H9 (cell line): ENCODE data around the gene TP53TG5. TPM values are rescaled to one million over a fixed set of nuclear protein-coding genes. Genes with fewer than 3 reads are reported as not detected.

Source experiments
- DNase-seq: peaks from one replicate; pipeline ENCODE4 v3.0.0-alpha.2; 2017
- H2AFZ ChIP-seq: one replicate; pipeline ENCODE4 v1.6.1; 2013; ENCODE audit warnings: mild to moderate bottlenecking, low read length, control low read depth, moderate library complexity
- H2AK5ac ChIP-seq: 2 replicates; pipeline ENCODE4 v1.6.1; 2013; ENCODE audit warnings: low read length, control low read depth, mixed read lengths; ENCODE audit not compliant: insufficient read length
- H2BK120ac ChIP-seq: one replicate; pipeline ENCODE4 v1.6.1; 2013; ENCODE audit warnings: low read depth, mild to moderate bottlenecking, low read length, control low read depth, inconsistent platforms; ENCODE audit not compliant: poor library complexity, severe bottlenecking
- H2BK12ac ChIP-seq: 2 replicates; pipeline ENCODE4 v1.6.1; 2013; ENCODE audit warnings: low read length, control low read depth, mixed read lengths, low read depth; ENCODE audit not compliant: insufficient read length
- H2BK15ac ChIP-seq: 2 replicates; pipeline ENCODE4 v1.6.1; 2013; ENCODE audit warnings: low read depth, low read length, control low read depth
- H2BK20ac ChIP-seq: one replicate; pipeline ENCODE4 v1.6.1; 2013; ENCODE audit warnings: low read depth, mild to moderate bottlenecking, low read length, control low read depth, inconsistent platforms; ENCODE audit not compliant: poor library complexity, severe bottlenecking
- H2BK5ac ChIP-seq: 2 replicates; pipeline ENCODE4 v1.6.1; 2013; ENCODE audit warnings: low read length, control low read depth, mixed read lengths; ENCODE audit not compliant: insufficient read length
- H3K14ac ChIP-seq: 2 replicates; pipeline ENCODE4 v1.6.1; 2013; ENCODE audit warnings: low read length, control low read depth; ENCODE audit not compliant: insufficient read depth
- H3K18ac ChIP-seq: 2 replicates; pipeline ENCODE4 v1.6.1; 2013; ENCODE audit warnings: low read depth, mild to moderate bottlenecking, mixed read lengths, low read length, control low read depth; ENCODE audit not compliant: insufficient read length
- H3K23ac ChIP-seq: 2 replicates; pipeline ENCODE4 v1.6.1; 2013; ENCODE audit warnings: low read length, control low read depth, mixed read lengths, low read depth; ENCODE audit not compliant: insufficient read length
- H3K23me2 ChIP-seq: 2 replicates; pipeline ENCODE4 v1.6.1; 2013; ENCODE audit warnings: low read depth, mild to moderate bottlenecking, mixed read lengths, low read length, control low read depth; ENCODE audit not compliant: insufficient read length, poor library complexity, severe bottlenecking
- H3K27ac ChIP-seq: 2 replicates; pipeline ENCODE4 v1.5.1; 2013; ENCODE audit warnings: low read length, control low read depth, mixed read lengths, low read depth; ENCODE audit not compliant: insufficient read length
- H3K27me3 ChIP-seq: 2 replicates; pipeline ENCODE4 v1.6.1; 2013; ENCODE audit warnings: low read length, control low read depth, inconsistent platforms; ENCODE audit not compliant: insufficient read depth
- H3K4ac ChIP-seq: 2 replicates; pipeline ENCODE4 v1.6.1; 2013; ENCODE audit warnings: low read depth, mild to moderate bottlenecking, control low read depth, inconsistent platforms, low read length, moderate library complexity
- H3K4me1 ChIP-seq: 2 replicates; pipeline ENCODE4 v1.6.1; 2013; ENCODE audit warnings: low read length, control low read depth, inconsistent platforms; ENCODE audit not compliant: insufficient read depth
- H3K4me2 ChIP-seq: 2 replicates; pipeline ENCODE4 v1.6.1; 2013; ENCODE audit warnings: low read length, control low read depth, mixed read lengths; ENCODE audit not compliant: insufficient read length, insufficient read depth
- H3K56ac ChIP-seq: 2 replicates; pipeline ENCODE4 v1.6.1; 2013; ENCODE audit warnings: low read depth, mild to moderate bottlenecking, mixed read lengths, low read length, control low read depth; ENCODE audit not compliant: insufficient read length
- H3K79me1 ChIP-seq: 2 replicates; pipeline ENCODE4 v1.6.1; 2013; ENCODE audit warnings: low read depth, mild to moderate bottlenecking, moderate library complexity, low read length, control low read depth, inconsistent platforms; ENCODE audit not compliant: insufficient read depth, poor library complexity, severe bottlenecking
- H3K79me2 ChIP-seq: 2 replicates; pipeline ENCODE4 v1.6.1; 2013; ENCODE audit warnings: low read length, control low read depth, inconsistent platforms; ENCODE audit not compliant: insufficient read depth
- H3K9ac ChIP-seq: 2 replicates; pipeline ENCODE4 v1.6.1; 2013; ENCODE audit warnings: low read length, control low read depth, mixed read lengths; ENCODE audit not compliant: insufficient read length; ENCODE audit errors: extremely low read depth
- H3K9me3 ChIP-seq: one replicate; pipeline ENCODE4 v1.6.1; 2013; ENCODE audit warnings: low read depth, low read length, inconsistent platforms; ENCODE audit not compliant: control insufficient read depth
- H3T11ph ChIP-seq: one replicate; pipeline ENCODE4 v1.6.1; 2013; ENCODE audit warnings: mild to moderate bottlenecking, low read length, control low read depth, inconsistent platforms
- H4K20me1 ChIP-seq: one replicate; pipeline ENCODE4 v1.6.1; 2013; ENCODE audit not compliant: control insufficient read depth, insufficient read length, insufficient read depth
- H4K5ac ChIP-seq: 2 replicates; pipeline ENCODE4 v1.6.1; 2013; ENCODE audit warnings: low read depth, mild to moderate bottlenecking, mixed read lengths, low read length, control low read depth; ENCODE audit not compliant: insufficient read length
- H4K8ac ChIP-seq: replicated peaks from 2 replicates; pipeline ENCODE4 v1.6.1; 2013; ENCODE audit warnings: low read length, control low read depth, mixed read lengths, low read depth; ENCODE audit not compliant: insufficient read length
- H4K91ac ChIP-seq: 2 replicates; pipeline ENCODE4 v1.6.1; 2013; ENCODE audit warnings: low read depth, mild to moderate bottlenecking, moderate library complexity, mixed read lengths, low read length, control low read depth; ENCODE audit not compliant: insufficient read length
- H3K27ac Mint-ChIP-seq, 3 experiments: 2 replicates in 2 of 3; 3 replicates in 1 of 3; pipeline ENCODE4 v1.8.0; 2020 to 2021; ENCODE audit warnings: mixed read lengths in 3 of 3, mild to moderate bottlenecking in 1 of 3, moderate library complexity in 1 of 3
- H3K27me3 Mint-ChIP-seq: 2 replicates; pipeline ENCODE4 v1.8.0; 2021; ENCODE audit warnings: low read depth, mild to moderate bottlenecking, moderate library complexity, mixed read lengths
- H3K36me3 Mint-ChIP-seq, 3 experiments: 2 replicates in 2 of 3; 3 replicates in 1 of 3; pipeline ENCODE4 v1.8.0; 2020 to 2021; ENCODE audit warnings: low read depth in 3 of 3, mixed read lengths in 3 of 3; ENCODE audit not compliant: insufficient read depth in 1 of 3
- H3K4me1 Mint-ChIP-seq, 2 experiments: 2 replicates each; pipeline ENCODE4 v1.8.0; 2020; ENCODE audit warnings: mixed read lengths in 2 of 2
- H3K4me3 Mint-ChIP-seq, 2 experiments: 2 replicates in 1 of 2; 3 replicates in 1 of 2; pipeline ENCODE4 v1.8.0; 2020 to 2021; ENCODE audit warnings: mild to moderate bottlenecking in 2 of 2, mixed read lengths in 2 of 2, moderate library complexity in 1 of 2
- H3K9me3 Mint-ChIP-seq, 2 experiments: 2 replicates in 1 of 2; 3 replicates in 1 of 2; pipeline ENCODE4 v1.8.0; 2020; ENCODE audit warnings: mild to moderate bottlenecking in 2 of 2, mixed read lengths in 2 of 2, moderate library complexity in 1 of 2
- CTCF ChIP-seq: fragments of 200-600 bp; sonication (generic); conservative IDR thresholded peaks from 3 replicates; pipeline ENCODE4 v1.8.0; 2021; ENCODE audit warnings: antibody characterized with exemption, mild to moderate bottlenecking
- WGBS: extraction: QIAGEN DNeasy Blood & Tissue Kit; methylation state at CpG from one replicate; pipeline ENCODE4 v1.1.7; 2013; ENCODE audit warnings: missing lambda C conversion rate, low lambda C conversion rate, mixed read lengths; ENCODE audit not compliant: insufficient read length; ENCODE audit errors: extremely low coverage; 5-methylcytosine and 5-hydroxymethylcytosine counted together
- total RNA-seq: library from RNA; stranded (reverse); gene quantifications from 2 replicates; pipeline ENCODE4 v1.2.1, GENCODE V29; 2021

TP53TG5 gene
- total RNA-seq, 1 experiment from 2014 or later, result not detected

DNA sequence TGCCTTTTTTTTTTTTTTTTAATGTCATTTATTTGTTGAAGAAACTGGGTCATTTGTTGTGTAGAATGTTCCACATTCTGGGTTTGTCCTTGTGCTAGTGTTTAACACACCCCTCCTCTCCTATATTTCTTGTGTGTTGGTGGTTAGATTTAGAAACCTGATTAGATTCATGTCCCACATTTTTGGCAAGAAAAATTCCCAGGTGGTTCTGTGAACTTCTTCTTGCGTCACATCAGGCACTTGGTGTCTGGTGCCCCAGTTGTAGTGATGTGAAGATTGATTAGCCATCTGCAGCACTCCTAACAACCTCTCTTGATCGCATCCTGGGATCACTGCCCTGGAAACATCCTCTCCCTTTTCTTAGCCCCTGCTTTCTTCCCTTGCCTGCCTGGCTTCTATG, 45.6 kb upstream of the TP53TG5 start:
- no peaks in the 10 kb centered on the region for H3K79me2 ChIP-seq
- H2BK15ac ChIP-seq, result no peak overlapping the region
- H4K91ac ChIP-seq, result no peak overlapping the region
- no peak overlapping the region for H3K18ac ChIP-seq
- H4K8ac ChIP-seq, result no peak overlapping the region
- no peaks in the 10 kb centered on the region for H3K4me1 ChIP-seq
- WGBS, result no CpG with 5 or more reads among the region's 2 CpGs
- H3K79me1 ChIP-seq, result no peaks in the 10 kb centered on the region
- H4K5ac ChIP-seq, result no peak overlapping the region
- TF ChIP-seq CTCF, result no peak
- H3T11ph ChIP-seq, result no peak overlapping the region
- Mint-ChIP-seq H3K9me3 (no peaks in the 10 kb centered on the region), H3K4me3 (no peak overlapping the region), H3K27ac (no peak overlapping the region), H3K4me1 (no peaks in the 10 kb centered on the region; a peak in 1 of 4 replicates), H3K27me3 (no peaks in the 10 kb centered on the region), H3K36me3 (peaks cover 27 to 64% (median 53%) of the 10 kb centered on the region in 3 experiments; a peak in 6 of 7 replicates)
- no peaks in the 10 kb centered on the region for H3K27me3 ChIP-seq
- no peak overlapping the region for H3K56ac ChIP-seq
- H2BK5ac ChIP-seq, result no peak overlapping the region
- H3K14ac ChIP-seq, result no peak overlapping the region
- no peaks in the 10 kb centered on the region for H4K20me1 ChIP-seq
- no peak overlapping the region for H3K4me2 ChIP-seq
- no peak for DNase-seq
- H2BK12ac ChIP-seq, result no peak overlapping the region
- no peak overlapping the region for H3K23ac ChIP-seq
- H3K9me3 ChIP-seq, result no peaks in the 10 kb centered on the region
- H3K27ac ChIP-seq, result no peak overlapping the region
- H2AFZ ChIP-seq, result no peak overlapping the region
- no peak overlapping the region for H2BK120ac ChIP-seq
- no peak overlapping the region for H2AK5ac ChIP-seq
- H3K23me2 ChIP-seq, result no peaks in the 10 kb centered on the region
- no peak overlapping the region for H3K9ac ChIP-seq
- H3K4ac ChIP-seq, result no peak overlapping the region
- H2BK20ac ChIP-seq, result no peak overlapping the region
